Measurements from ENCODE around the gene POMGNT2.
"Not testable (repeated sequence)": the region's sequence is repeated elsewhere in the genome, so short reads cannot be mapped to it uniquely, and the experiment has no call there.

The POMGNT2 gene

GRCh38 chr3:43046583-43046982, 59.3 kb downstream of the POMGNT2 start:
- Histone ChIP-seq H3K27me3 (ENCODE audit: insufficient read depth, low read depth, severe bottlenecking) (no peaks in the 10 kb centered on the region), H3K36me3 (no peaks in the 10 kb centered on the region), H3K9me3 (ENCODE audit: severe bottlenecking) (peaks cover 14% of the 10 kb centered on the region), H3K27ac (no peak overlapping the region), H3K4me3 (ENCODE audit: low read depth, low read length) (no peak overlapping the region)
- TF ChIP-seq, protein P1, sequence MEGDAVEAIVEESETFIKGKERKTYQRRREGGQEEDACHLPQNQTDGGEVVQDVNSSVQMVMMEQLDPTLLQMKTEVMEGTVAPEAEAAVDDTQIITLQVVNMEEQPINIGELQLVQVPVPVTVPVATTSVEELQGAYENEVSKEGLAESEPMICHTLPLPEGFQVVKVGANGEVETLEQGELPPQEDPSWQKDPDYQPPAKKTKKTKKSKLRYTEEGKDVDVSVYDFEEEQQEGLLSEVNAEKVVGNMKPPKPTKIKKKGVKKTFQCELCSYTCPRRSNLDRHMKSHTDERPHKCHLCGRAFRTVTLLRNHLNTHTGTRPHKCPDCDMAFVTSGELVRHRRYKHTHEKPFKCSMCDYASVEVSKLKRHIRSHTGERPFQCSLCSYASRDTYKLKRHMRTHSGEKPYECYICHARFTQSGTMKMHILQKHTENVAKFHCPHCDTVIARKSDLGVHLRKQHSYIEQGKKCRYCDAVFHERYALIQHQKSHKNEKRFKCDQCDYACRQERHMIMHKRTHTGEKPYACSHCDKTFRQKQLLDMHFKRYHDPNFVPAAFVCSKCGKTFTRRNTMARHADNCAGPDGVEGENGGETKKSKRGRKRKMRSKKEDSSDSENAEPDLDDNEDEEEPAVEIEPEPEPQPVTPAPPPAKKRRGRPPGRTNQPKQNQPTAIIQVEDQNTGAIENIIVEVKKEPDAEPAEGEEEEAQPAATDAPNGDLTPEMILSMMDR (IDR thresholded peaks at IDR 0.05; ENCODE audit: low read depth, low read length), result no peak
- DNase-seq, result no peak

DNA sequence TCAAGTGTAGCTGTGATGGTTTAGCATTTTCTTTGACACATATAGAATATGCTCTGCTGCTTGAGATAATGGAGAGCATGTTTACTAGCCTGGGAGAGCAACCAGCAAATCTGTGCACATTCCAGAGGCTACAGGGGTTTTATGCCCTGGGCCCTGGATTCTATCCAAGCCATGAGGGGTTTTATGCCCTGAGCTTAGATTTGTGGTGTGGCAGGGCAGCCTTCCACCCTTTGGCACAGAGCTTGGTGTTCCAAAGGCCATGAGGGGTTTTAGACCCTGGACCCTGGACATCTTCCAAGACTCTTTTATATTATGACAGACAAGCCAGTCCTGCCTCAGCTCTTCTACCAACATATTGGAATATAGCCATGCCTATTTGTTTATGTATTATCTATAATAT, 60.8 kb downstream of the POMGNT2 start:
- not testable (repeated sequence) for DNase-seq; H3K27me3 ChIP-seq (ENCODE audit: insufficient read depth, low read depth, severe bottlenecking); H3K36me3 ChIP-seq; H3K27ac ChIP-seq; H3K9me3 ChIP-seq (ENCODE audit: severe bottlenecking); H3K4me3 ChIP-seq (ENCODE audit: low read depth, low read length)

DNA sequence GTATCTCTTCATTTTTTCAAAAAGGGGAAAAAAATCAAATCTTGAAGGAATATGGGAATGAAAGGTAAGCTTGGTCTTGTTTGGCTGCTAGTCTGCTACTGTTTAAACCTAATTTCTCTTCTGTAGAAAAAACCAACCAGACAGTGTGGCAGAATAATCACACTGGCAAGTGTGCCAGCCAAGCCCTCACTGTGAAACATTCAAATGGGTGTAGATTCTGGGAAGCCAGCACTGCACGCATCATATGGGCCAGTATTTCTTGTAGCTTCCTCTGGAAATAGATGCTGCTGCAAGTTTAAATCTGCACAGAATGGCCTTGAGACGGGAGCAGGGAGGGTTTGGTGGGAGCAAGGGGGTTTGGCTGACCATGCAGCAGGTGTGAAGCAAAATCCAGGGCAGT, 62.1 kb downstream of the POMGNT2 start:
- H3K9me3 ChIP-seq (ENCODE audit: severe bottlenecking), result peaks cover 9% of the 10 kb centered on the region
- DNase-seq, result no peak
- no peaks in the 10 kb centered on the region for H3K27me3 ChIP-seq (ENCODE audit: insufficient read depth, low read depth, severe bottlenecking)
- TF ChIP-seq, protein P1 (IDR thresholded peaks at IDR 0.05; ENCODE audit: low read depth, low read length), result no peak
- H3K27ac ChIP-seq, result no peak overlapping the region
- H3K4me3 ChIP-seq (ENCODE audit: low read depth, low read length), result no peak overlapping the region
- H3K36me3 ChIP-seq, result no peaks in the 10 kb centered on the region

- Histone ChIP-seq H3K27ac (no peak overlapping the region), H3K4me3 (ENCODE audit: low read depth, low read length) (no peak overlapping the region), H3K27me3 (ENCODE audit: insufficient read depth, low read depth, severe bottlenecking) (no peaks in the 10 kb centered on the region), H3K9me3 (ENCODE audit: severe bottlenecking) (peaks cover 9% of the 10 kb centered on the region), H3K36me3 (no peaks in the 10 kb centered on the region)
- DNase-seq, result no peak
- TF ChIP-seq, protein P1 (IDR thresholded peaks at IDR 0.05; ENCODE audit: low read depth, low read length), result no peak
Measured at GRCh38 chr3:43043071-43043766, 62.7 kb downstream of the POMGNT2 start.

- Histone ChIP-seq H3K4me3 (ENCODE audit: low read depth, low read length) (no peak overlapping the region), H3K36me3 (no peaks in the 10 kb centered on the region), H3K27me3 (ENCODE audit: insufficient read depth, low read depth, severe bottlenecking) (no peaks in the 10 kb centered on the region), H3K9me3 (ENCODE audit: severe bottlenecking) (peaks cover 6% of the 10 kb centered on the region), H3K27ac (no peak overlapping the region)
- DNase-seq, result no peak
- TF ChIP-seq, protein P1 (IDR thresholded peaks at IDR 0.05; ENCODE audit: low read depth, low read length), result no peak
Measured at GRCh38 chr3:43041517-43041916, 64.4 kb downstream of the POMGNT2 start.

DNA sequence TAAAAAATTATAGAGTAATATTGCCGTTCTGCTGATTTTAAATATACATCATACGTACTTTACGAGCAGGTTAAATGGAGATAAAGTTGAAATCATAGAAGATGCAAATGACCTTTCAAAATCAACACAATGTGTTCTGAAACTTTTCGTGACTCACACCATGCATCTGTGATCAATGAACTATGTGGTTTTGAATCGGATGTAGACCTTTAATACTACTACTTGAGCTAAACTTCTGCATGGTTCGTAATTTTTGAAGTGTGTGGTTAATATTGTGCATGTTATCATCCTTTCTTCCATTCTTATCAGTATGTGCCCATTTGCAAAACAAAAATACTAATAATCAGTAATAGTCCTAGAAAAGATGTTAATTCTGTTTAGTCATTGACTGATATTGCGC, 67.9 kb downstream of the POMGNT2 start:
- H3K27me3 ChIP-seq (ENCODE audit: insufficient read depth, low read depth, severe bottlenecking), result no peaks in the 10 kb centered on the region
- H3K27ac ChIP-seq, result no peak overlapping the region
- H3K36me3 ChIP-seq, result no peaks in the 10 kb centered on the region
- TF ChIP-seq, protein P1 (IDR thresholded peaks at IDR 0.05; ENCODE audit: low read depth, low read length), result no peak
- no peaks in the 10 kb centered on the region for H3K9me3 ChIP-seq (ENCODE audit: severe bottlenecking)
- H3K4me3 ChIP-seq (ENCODE audit: low read depth, low read length), result no peak overlapping the region
- no peak for DNase-seq
